A673 (cell line): ENCODE data around the gene CREB5. TPM values are rescaled to one million over a fixed set of nuclear protein-coding genes. Genes with fewer than 3 reads are reported as not detected.

Experiments
- BruUV-seq: library from RNA; stranded (reverse); fragments of 400-500 nt; replicated peaks from 2 replicates; lab custom pipeline; 2021; lab: Mats Ljungman, UMichigan
- CTCF ChIA-PET: fragments of 300-600 bp; sonication (Branson Sonifier 250); formaldehyde crosslinking; loops from one replicate; lab custom pipeline; 2022; ENCODE audit warnings: antibody characterized with exemption; lab: Charles Lee
- POLR2A ChIA-PET: fragments of 300-600 bp; sonication (Branson Sonifier 250); formaldehyde crosslinking; loops from one replicate; lab custom pipeline; 2022; ENCODE audit warnings: antibody characterized with exemption; ENCODE audit not compliant: low non-redundant PET; lab: Charles Lee
- DNase-seq: peaks from one replicate; pipeline ENCODE4 v3.0.0-alpha.2; 2015; ENCODE audit warnings: low spot score
- H3K27ac ChIP-seq: fragments of 200-600 bp; sonication (generic); 2 replicates; pipeline ENCODE4 v1.5.1; 2016; ENCODE audit warnings: mixed run types, low read depth, mild to moderate bottlenecking, mixed read lengths, antibody characterized with exemption, low read length; ENCODE audit not compliant: poor library complexity, severe bottlenecking
- H3K27me3 ChIP-seq: fragments of 200-600 bp; sonication (generic); replicated peaks from 2 replicates; pipeline ENCODE4 v1.6.1; 2017; ENCODE audit warnings: mixed run types, low read depth, mild to moderate bottlenecking, mixed read lengths, antibody characterized with exemption, low read length; ENCODE audit not compliant: insufficient read depth, poor library complexity
- H3K36me3 ChIP-seq: fragments of 200-600 bp; sonication (generic); 2 replicates; pipeline ENCODE4 v1.6.1; 2016; ENCODE audit warnings: mixed run types, mild to moderate bottlenecking, mixed read lengths, antibody characterized with exemption, low read length; ENCODE audit not compliant: insufficient read depth, poor library complexity, severe bottlenecking
- H3K4me1 ChIP-seq: fragments of 200-600 bp; sonication (generic); 2 replicates; pipeline ENCODE4 v1.6.1; 2017; ENCODE audit warnings: mixed run types, mild to moderate bottlenecking, mixed read lengths, antibody characterized with exemption, low read length; ENCODE audit not compliant: insufficient read depth, poor library complexity, severe bottlenecking
- H3K4me3 ChIP-seq: fragments of 200-600 bp; sonication (generic); 2 replicates; pipeline ENCODE4 v1.5.1; 2016; ENCODE audit warnings: low read depth, mixed run types, mild to moderate bottlenecking, mixed read lengths, low read length; ENCODE audit not compliant: poor library complexity, severe bottlenecking
- H3K9me3 ChIP-seq: fragments of 200-600 bp; sonication (generic); 2 replicates; pipeline ENCODE4 v1.6.1; 2016; ENCODE audit warnings: mixed run types, low read depth, mild to moderate bottlenecking, mixed read lengths, antibody characterized with exemption, low read length; ENCODE audit not compliant: poor library complexity, severe bottlenecking
- CTCF ChIP-seq: fragments of 300-800, 200-600 bp; sonication (generic); conservative IDR thresholded peaks from 2 replicates; pipeline ENCODE4 v1.5.1; 2017; ENCODE audit warnings: low read depth, mild to moderate bottlenecking, antibody characterized with exemption, low read length, moderate library complexity, mixed read lengths
- EZH2 ChIP-seq: fragments of 200-600 bp; sonication (generic); IDR thresholded peaks from 2 replicates; pipeline ENCODE4 v1.6.1; 2017; ENCODE audit warnings: borderline replicate concordance, low read depth, mild to moderate bottlenecking, mixed read lengths, antibody characterized with exemption, low read length; ENCODE audit not compliant: poor library complexity, severe bottlenecking
- intact Hi-C: fragments of 100-400 bp; cut with micrococcal nuclease; formaldehyde crosslinking; loops from one replicate; pipeline ENCODE4 v1.10.0; 2022; ENCODE audit not compliant: unreplicated experiment
- total RNA-seq: library from RNA; stranded (reverse); gene quantifications from 2 replicates; pipeline ENCODE4 v1.2.3, GENCODE V29; 2021

Gene CREB5
- total RNA-seq, 1 experiment from 2014 or later = 10.3 TPM

GRCh38 chr7:28409716-28410627 lies 2.3 kb upstream of the CREB5 start:
- H3K27me3 ChIP-seq = peaks cover 56% of the 10 kb centered on the region
- no peaks in the 10 kb centered on the region for H3K9me3 ChIP-seq
- peak overlapping the region; percentile 47 for H3K4me3 ChIP-seq
- BruUV-seq = no TSS peak
- H3K27ac ChIP-seq = no peak overlapping the region
- ChIA-PET POLR2A (no interaction called here), CTCF (no interaction called here)
- H3K36me3 ChIP-seq = no peaks in the 10 kb centered on the region
- peak; percentile 46 for DNase-seq
- H3K4me1 ChIP-seq = peaks cover 4% of the 10 kb centered on the region
- TF ChIP-seq EZH2 = peak; percentile 17
- TF ChIP-seq CTCF = no peak
- intact Hi-C loops = no loop called here

- Histone ChIP-seq H3K9me3 (no peaks in the 10 kb centered on the region), H3K4me3 (peak overlapping the region; percentile 47), H3K36me3 (no peaks in the 10 kb centered on the region), H3K27me3 (peaks cover 65% of the 10 kb centered on the region), H3K27ac (no peak overlapping the region), H3K4me1 (peaks cover 4% of the 10 kb centered on the region)
- BruUV-seq = no TSS peak
- intact Hi-C loops = no loop called here
- ChIA-PET POLR2A (no interaction called here), CTCF (no interaction called here)
- DNase-seq = peak; percentile 18
- TF ChIP-seq CTCF (no peak), EZH2 (no peak)
Observed at GRCh38 chr7:28410628-28411531, 1.4 kb upstream of the CREB5 start.

- peaks cover 76% of the 10 kb centered on the region for H3K27me3 ChIP-seq
- CTCF ChIA-PET = no interaction called here
- H3K27ac ChIP-seq = no peak overlapping the region
- intact Hi-C loops = no loop called here
- no peaks in the 10 kb centered on the region for H3K36me3 ChIP-seq
- BruUV-seq = no TSS peak
- POLR2A ChIA-PET = no interaction called here
- H3K4me3 ChIP-seq = no peak overlapping the region
- no peaks in the 10 kb centered on the region for H3K9me3 ChIP-seq
- TF ChIP-seq EZH2 (no peak), CTCF (no peak)
- DNase-seq = no peak
- H3K4me1 ChIP-seq = peaks cover 4% of the 10 kb centered on the region
Observed at GRCh38 chr7:28413011-28413410, 693 bp downstream of the CREB5 start.
